IMR-90 (cell line): ENCODE measurements around the gene STARD10. TPM values are rescaled to one million over a fixed set of nuclear protein-coding genes. Genes with fewer than 3 reads are reported as not detected.

Source experiments
- ATAC-seq: fragments of 200-7000 bp; cut with Tn5 transposase; 2 replicates; pipeline ENCODE4 v1.9.1; 2020; ENCODE audit warnings: low read depth, mild to moderate bottlenecking, moderate library complexity
- BruUV-seq: library from RNA; stranded (reverse); fragments of 400-500 nt; replicated peaks from 2 replicates; lab custom pipeline; 2021; lab: Mats Ljungman, UMichigan
- CTCF ChIA-PET: fragments of 300-600 bp; formaldehyde crosslinking; extraction: SDS; loops from one replicate; lab custom pipeline; 2021; ENCODE audit warnings: antibody characterized with exemption; lab: Yijun Ruan, JAX
- POLR2A ChIA-PET: fragments of 300-600 bp; sonication (Branson Sonifier 250); formaldehyde crosslinking; loops from one replicate; lab custom pipeline; 2022; ENCODE audit warnings: antibody characterized with exemption; ENCODE audit not compliant: unreplicated experiment; lab: Charles Lee
- DNase-seq: peaks from one replicate; pipeline ENCODE4 v3.0.0; 2013
- H2AFZ ChIP-seq: replicated peaks from 2 replicates; pipeline ENCODE3; 2013; ENCODE audit warnings: low read length, mild to moderate bottlenecking; ENCODE audit not compliant: poor library complexity
- H2AK5ac ChIP-seq: 2 replicates; pipeline ENCODE4 v1.6.1; 2013; ENCODE audit warnings: low read depth, low read length, inconsistent platforms
- H2AK9ac ChIP-seq: replicated peaks from 2 replicates; pipeline ENCODE3; 2013; ENCODE audit warnings: mild to moderate bottlenecking, low read depth, low read length, moderate library complexity; ENCODE audit not compliant: poor library complexity
- H2BK120ac ChIP-seq: 2 replicates; pipeline ENCODE4 v1.6.1; 2013; ENCODE audit warnings: low read depth, low read length, inconsistent platforms
- H2BK15ac ChIP-seq: 3 replicates; pipeline ENCODE4 v1.6.1; 2013; ENCODE audit warnings: low read depth, low read length, inconsistent platforms
- H2BK20ac ChIP-seq: 2 replicates; pipeline ENCODE4 v1.6.1; 2013; ENCODE audit warnings: low read depth, mild to moderate bottlenecking, inconsistent platforms, low read length, moderate library complexity
- H2BK5ac ChIP-seq: 2 replicates; pipeline ENCODE4 v1.6.1; 2013; ENCODE audit warnings: mild to moderate bottlenecking, low read depth, low read length, inconsistent platforms; ENCODE audit not compliant: poor library complexity, severe bottlenecking
- H3K14ac ChIP-seq: replicated peaks from 2 replicates; pipeline ENCODE4 v1.6.1; 2013; ENCODE audit warnings: low read depth, low read length, inconsistent platforms
- H3K18ac ChIP-seq: 2 replicates; pipeline ENCODE4 v1.6.1; 2013; ENCODE audit warnings: low read depth, low read length, control low read depth
- H3K23ac ChIP-seq: 2 replicates; pipeline ENCODE4 v1.6.1; 2013; ENCODE audit warnings: low read depth, low read length, inconsistent platforms
- H3K27ac ChIP-seq: 2 replicates; pipeline ENCODE4 v1.5.1; 2013; ENCODE audit warnings: mild to moderate bottlenecking, control low read depth, low read length; ENCODE audit not compliant: insufficient read depth
- H3K27me3 ChIP-seq: 2 replicates; pipeline ENCODE4 v1.6.1; 2013; ENCODE audit warnings: low read length; ENCODE audit not compliant: control insufficient read depth, insufficient read depth
- H3K36me3 ChIP-seq: 2 replicates; pipeline ENCODE4 v1.6.1; 2013; ENCODE audit warnings: low read length, mixed read lengths; ENCODE audit not compliant: control insufficient read depth, insufficient read depth
- H3K4ac ChIP-seq: 2 replicates; pipeline ENCODE4 v1.6.1; 2013; ENCODE audit warnings: low read depth, low read length, inconsistent platforms
- H3K4me1 ChIP-seq: 2 replicates; pipeline ENCODE4 v1.6.1; 2013; ENCODE audit warnings: low read length, mixed read lengths; ENCODE audit not compliant: control insufficient read depth, insufficient read depth
- H3K4me2 ChIP-seq: 2 replicates; pipeline ENCODE4 v1.6.1; 2013; ENCODE audit warnings: low read depth, mild to moderate bottlenecking, control low read depth, low read length, moderate library complexity
- H3K4me3 ChIP-seq: 2 replicates; pipeline ENCODE4 v1.5.1; 2013; ENCODE audit warnings: low read depth, mild to moderate bottlenecking, control low read depth, low read length, moderate library complexity; ENCODE audit not compliant: insufficient read depth
- H3K56ac ChIP-seq: 2 replicates; pipeline ENCODE4 v1.6.1; 2013; ENCODE audit warnings: low read length, inconsistent platforms; ENCODE audit not compliant: insufficient read depth; ENCODE audit errors: extremely low read depth
- H3K79me1 ChIP-seq, 2 experiments: 2 replicates each; pipeline ENCODE4 v1.6.1; 2013; ENCODE audit warnings: low read length in 2 of 2, inconsistent platforms in 1 of 2, low read depth in 1 of 2
- H3K9ac ChIP-seq: 2 replicates; pipeline ENCODE4 v1.6.1; 2013; ENCODE audit warnings: low read depth, low read length, control low read depth
- H3K9me1 ChIP-seq: 2 replicates; pipeline ENCODE4 v1.6.1; 2013; ENCODE audit warnings: low read length, inconsistent platforms; ENCODE audit not compliant: insufficient read depth
- H3K9me3 ChIP-seq: 2 replicates; pipeline ENCODE4 v1.6.1; 2013; ENCODE audit warnings: low read length; ENCODE audit not compliant: control insufficient read depth, insufficient read depth
- H4K20me1 ChIP-seq: 2 replicates; pipeline ENCODE4 v1.6.1; 2013; ENCODE audit warnings: low read length, inconsistent platforms; ENCODE audit not compliant: insufficient read depth
- H4K5ac ChIP-seq: 2 replicates; pipeline ENCODE4 v1.6.1; 2013; ENCODE audit warnings: mild to moderate bottlenecking, low read depth, low read length, control low read depth
- H4K8ac ChIP-seq, 2 experiments: 2 replicates each; pipeline ENCODE4 v1.6.1; 2013; ENCODE audit warnings: low read depth in 2 of 2, low read length in 2 of 2, control low read depth in 1 of 2, inconsistent platforms in 1 of 2
- H4K91ac ChIP-seq: 2 replicates; pipeline ENCODE4 v1.6.1; 2013; ENCODE audit warnings: low read depth, low read length, inconsistent platforms; ENCODE audit not compliant: insufficient read depth
- FOS ChIP-seq: fragments of 150-350 bp; IDR thresholded peaks from 2 replicates; pipeline ENCODE4 v1.6.1; 2016; ENCODE audit warnings: low read depth, low read length
- MAFK ChIP-seq: IDR thresholded peaks from 2 replicates; pipeline ENCODE4 v1.6.1; 2012; ENCODE audit warnings: low read depth, low read length, improper control_type of control experiment
- MXI1 ChIP-seq: IDR thresholded peaks from 2 replicates; pipeline ENCODE4 v1.6.1; 2012; ENCODE audit warnings: low read depth, mild to moderate bottlenecking, low read length, moderate library complexity, borderline replicate concordance
- NFE2L2 ChIP-seq: fragments of 150-350 bp; IDR thresholded peaks from 2 replicates; pipeline ENCODE4 v1.6.1; 2016; ENCODE audit warnings: low read depth, mild to moderate bottlenecking, low read length
- RFX5 ChIP-seq: IDR thresholded peaks from 2 replicates; pipeline ENCODE4 v1.8.0; 2012; ENCODE audit warnings: low read depth, mild to moderate bottlenecking, low read length, moderate library complexity
- WGBS, 2 experiments: methylation state at CpG; one replicate each; pipeline versions ENCODE4 v1.1.5 to v1.1.7; 2013; ENCODE audit warnings: missing lambda C conversion rate in 2 of 2; ENCODE audit not compliant: insufficient read length in 1 of 2; ENCODE audit errors: extremely low coverage in 2 of 2; 5-methylcytosine and 5-hydroxymethylcytosine counted together
- dilution Hi-C: fragments of 300-500 bp; cut with HindIII; formaldehyde crosslinking; loops from one replicate; pipeline ENCODE4 v1.14.3; 2018; ENCODE audit warnings: low sequenced_read_pairs; ENCODE audit not compliant: unreplicated experiment
- in situ Hi-C: fragments of 300-500 bp; cut with MboI; formaldehyde crosslinking; loops from 3 replicates; pipeline ENCODE4 v1.14.3; 2019; ENCODE audit warnings: low sequenced_read_pairs, inconsistent platforms, mixed read lengths
- intact Hi-C: fragments of 100-400 bp; cut with micrococcal nuclease; formaldehyde crosslinking; loops from 2 replicates; pipeline ENCODE4 v1.10.0; 2022
- polyA plus RNA-seq, 3 experiments: library from polyadenylated mRNA; depleted of rRNA; stranded (reverse); fragments of >200 nt; gene quantifications; 2 replicates each; pipeline ENCODE4 v1.2.3, GENCODE V29; 2012; ENCODE audit warnings: low replicate concordance in 1 of 3
- total RNA-seq: library from RNA; depleted of rRNA; stranded (reverse); fragments of >200 nt; gene quantifications from 2 replicates; pipeline ENCODE4 v1.2.3, GENCODE V29; 2012
- TF ChIP-seq, protein P1 (sequence below): fragments of 150-350 bp; IDR thresholded peaks from 2 replicates; pipeline ENCODE4 v1.6.1; 2016; ENCODE audit warnings: low read depth, mild to moderate bottlenecking, low read length, moderate library complexity, borderline replicate concordance
- TF ChIP-seq, protein P2 (sequence below): conservative IDR thresholded peaks from 2 replicates; pipeline ENCODE4 v1.5.1; 2012; ENCODE audit warnings: mild to moderate bottlenecking, low read depth, low read length, improper control_type of control experiment

Gene STARD10
- total and polyA plus RNA-seq, 2 of the 4 experiments (the other 2 are of a cell fraction): 23.8 to 37.4 TPM

DNA sequence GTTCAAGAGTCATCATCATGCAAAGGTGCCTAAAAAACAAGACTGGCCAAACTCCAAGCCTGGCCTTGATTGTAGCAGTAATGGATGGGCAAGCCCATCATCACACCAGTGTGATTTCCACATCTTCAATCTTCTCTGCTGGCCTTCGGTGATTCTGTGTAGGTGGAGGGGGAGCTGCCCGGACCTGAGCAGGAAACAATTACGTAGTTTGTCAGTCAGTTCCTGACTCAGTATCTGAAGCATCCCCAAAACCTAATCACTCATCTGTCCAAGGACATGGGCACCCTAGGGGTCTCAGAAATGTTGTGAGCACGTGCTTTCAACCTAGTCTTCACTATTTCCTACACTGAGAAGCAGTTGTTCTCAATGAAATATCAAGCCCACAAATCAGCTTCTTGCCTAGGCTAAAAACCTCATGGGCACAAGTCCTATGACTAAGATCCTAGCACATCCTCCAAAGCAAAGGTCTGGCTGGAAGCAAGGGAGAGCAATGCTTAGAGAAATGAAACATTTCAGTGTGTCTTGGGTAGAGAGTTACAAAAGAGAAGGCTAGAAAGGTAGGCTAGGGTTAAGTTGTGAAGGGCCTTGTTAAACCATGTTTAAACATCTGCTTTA is 45.0 kb upstream of the STARD10 start (continued):
- TF ChIP-seq, protein P1, sequence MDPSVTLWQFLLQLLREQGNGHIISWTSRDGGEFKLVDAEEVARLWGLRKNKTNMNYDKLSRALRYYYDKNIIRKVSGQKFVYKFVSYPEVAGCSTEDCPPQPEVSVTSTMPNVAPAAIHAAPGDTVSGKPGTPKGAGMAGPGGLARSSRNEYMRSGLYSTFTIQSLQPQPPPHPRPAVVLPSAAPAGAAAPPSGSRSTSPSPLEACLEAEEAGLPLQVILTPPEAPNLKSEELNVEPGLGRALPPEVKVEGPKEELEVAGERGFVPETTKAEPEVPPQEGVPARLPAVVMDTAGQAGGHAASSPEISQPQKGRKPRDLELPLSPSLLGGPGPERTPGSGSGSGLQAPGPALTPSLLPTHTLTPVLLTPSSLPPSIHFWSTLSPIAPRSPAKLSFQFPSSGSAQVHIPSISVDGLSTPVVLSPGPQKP: no peak
- no peak for TF ChIP-seq RFX5

DNA sequence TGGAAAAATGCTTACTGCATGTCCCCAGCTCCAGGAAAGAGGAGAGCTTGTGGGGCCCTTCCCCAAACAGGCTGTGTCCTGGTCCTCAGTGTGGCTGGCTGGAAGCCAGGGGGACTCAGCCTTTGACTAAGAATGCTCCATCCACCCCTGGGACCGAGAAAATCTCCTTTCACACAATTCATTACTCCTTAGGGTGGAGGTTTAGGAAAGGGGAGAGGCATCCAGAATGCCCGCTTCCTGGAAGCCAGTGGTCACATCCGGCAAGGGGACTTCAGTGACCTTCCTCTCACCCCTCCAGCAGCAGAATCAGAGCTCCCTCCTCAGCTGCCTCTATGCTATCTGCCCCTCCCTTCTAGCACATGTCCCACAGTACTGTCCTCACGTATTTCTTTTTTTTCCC is 42.3 kb upstream of the STARD10 start:
- H3K4me3 ChIP-seq: no peak overlapping the region
- H3K27ac ChIP-seq: peak overlapping the region; percentile 1; the same call in 1 of the 2 replicates
- peaks cover 8% of the 10 kb centered on the region; the same call in 1 of the 2 replicates for H3K36me3 ChIP-seq
- peak overlapping the region in 1 of 2 experiments; percentile 6; a peak in 1 of 4 replicates for H4K8ac ChIP-seq
- no peak overlapping the region for H3K9ac ChIP-seq
- dilution Hi-C loops: no loop called here
- in situ Hi-C loops: no loop called here
- peaks cover 11% of the 10 kb centered on the region for H3K4me1 ChIP-seq
- no peaks in the 10 kb centered on the region for H4K20me1 ChIP-seq
- no TSS peak for BruUV-seq
- no peak for ATAC-seq
- H3K27me3 ChIP-seq: no peaks in the 10 kb centered on the region
- POLR2A ChIA-PET: no interaction called here
- no peak overlapping the region for H4K91ac ChIP-seq
- CTCF ChIA-PET: no interaction called here
- H2AK5ac ChIP-seq: peak overlapping the region; percentile 27; the same call in 1 of the 2 replicates
- TF ChIP-seq FOS: no peak
- TF ChIP-seq, protein P2, sequence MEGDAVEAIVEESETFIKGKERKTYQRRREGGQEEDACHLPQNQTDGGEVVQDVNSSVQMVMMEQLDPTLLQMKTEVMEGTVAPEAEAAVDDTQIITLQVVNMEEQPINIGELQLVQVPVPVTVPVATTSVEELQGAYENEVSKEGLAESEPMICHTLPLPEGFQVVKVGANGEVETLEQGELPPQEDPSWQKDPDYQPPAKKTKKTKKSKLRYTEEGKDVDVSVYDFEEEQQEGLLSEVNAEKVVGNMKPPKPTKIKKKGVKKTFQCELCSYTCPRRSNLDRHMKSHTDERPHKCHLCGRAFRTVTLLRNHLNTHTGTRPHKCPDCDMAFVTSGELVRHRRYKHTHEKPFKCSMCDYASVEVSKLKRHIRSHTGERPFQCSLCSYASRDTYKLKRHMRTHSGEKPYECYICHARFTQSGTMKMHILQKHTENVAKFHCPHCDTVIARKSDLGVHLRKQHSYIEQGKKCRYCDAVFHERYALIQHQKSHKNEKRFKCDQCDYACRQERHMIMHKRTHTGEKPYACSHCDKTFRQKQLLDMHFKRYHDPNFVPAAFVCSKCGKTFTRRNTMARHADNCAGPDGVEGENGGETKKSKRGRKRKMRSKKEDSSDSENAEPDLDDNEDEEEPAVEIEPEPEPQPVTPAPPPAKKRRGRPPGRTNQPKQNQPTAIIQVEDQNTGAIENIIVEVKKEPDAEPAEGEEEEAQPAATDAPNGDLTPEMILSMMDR: no peak
- no peak for TF ChIP-seq MXI1
- no peak for TF ChIP-seq NFE2L2
- no peak for TF ChIP-seq MAFK
- peaks cover 6 to 23% of the 10 kb centered on the region in 2 experiments; a peak in 3 of 4 replicates for H3K79me1 ChIP-seq
- peak overlapping the region; percentile 14; the same call in 1 of the 2 replicates for H3K4ac ChIP-seq
- peaks cover 17% of the 10 kb centered on the region for H3K9me1 ChIP-seq
- H2BK20ac ChIP-seq: no peak overlapping the region
- no peak overlapping the region for H2BK120ac ChIP-seq
- no peak overlapping the region for H3K56ac ChIP-seq
- H3K4me2 ChIP-seq: 0 out of 2 replicates have a peak overlapping the region, but pooled peaks have one; percentile 12
- peak overlapping the region; percentile 3 for H2AK9ac ChIP-seq
- 0 out of 2 replicates have a peak overlapping the region, but pooled peaks have one; percentile 52 for H3K18ac ChIP-seq
- 60% methylated on average over 1 of the region's 4 CpGs; no CpG with 5 or more reads in 1 of the 2 experiments for WGBS, 2 experiments
- DNase-seq: no peak
- no peak overlapping the region for H3K23ac ChIP-seq
- H2AFZ ChIP-seq: no peak overlapping the region
- H3K14ac ChIP-seq: 0 out of 2 replicates have a peak overlapping the region, but pooled peaks have one; percentile 33
- H2BK5ac ChIP-seq: no peak overlapping the region
- H3K9me3 ChIP-seq: no peaks in the 10 kb centered on the region
- H2BK15ac ChIP-seq: no peak overlapping the region
- intact Hi-C loops: no loop called here
- H4K5ac ChIP-seq: peak overlapping the region; percentile 51; the same call in 1 of the 2 replicates
